K562 (cell line): ENCODE measurements around the gene TLR5. TPM values are rescaled to one million over a fixed set of nuclear protein-coding genes. Genes with fewer than 3 reads are reported as not detected.

Experiments used
- CTBP1 ChIP-seq: fragments of 450-650 bp; IDR thresholded peaks from 2 replicates; pipeline ENCODE4 v1.6.1; 2016; ENCODE audit warnings: borderline replicate concordance
- ESRRA ChIP-seq: fragments of 450-650 bp; IDR thresholded peaks from 2 replicates; pipeline ENCODE4 v1.6.1; 2014; ENCODE audit warnings: low read depth, mild to moderate bottlenecking, moderate library complexity, borderline replicate concordance
- FOXK2 ChIP-seq, 2 experiments: fragments of 450-650 bp; IDR thresholded peaks in 1 of 2; conservative IDR thresholded peaks in 1 of 2; 2 replicates each; pipeline ENCODE4 v1.6.1; 2016; ENCODE audit warnings: low read depth in 2 of 2, mild to moderate bottlenecking in 1 of 2
- HNRNPH1 ChIP-seq: fragments of 200-400 bp; formaldehyde crosslinking; optimal IDR thresholded peaks from 2 replicates; pipeline ENCODE3; 2017; ENCODE audit warnings: low read depth, mild to moderate bottlenecking, low read length, moderate library complexity
- POU5F1 ChIP-seq: fragments of 150-350 bp; IDR thresholded peaks from 2 replicates; pipeline ENCODE4 v1.6.1; 2014; ENCODE audit warnings: borderline replicate concordance, low read length, low read depth, mild to moderate bottlenecking; ENCODE audit not compliant: partially characterized antibody
- SRSF3 ChIP-seq: fragments of 200-400 bp; formaldehyde crosslinking; IDR thresholded peaks from 2 replicates; pipeline ENCODE4 v1.6.1; 2016; ENCODE audit warnings: mild to moderate bottlenecking, low read length, moderate library complexity; ENCODE audit not compliant: insufficient read depth
- TEAD4 ChIP-seq, 2 experiments: sonication (generic) in 1 of 2; formaldehyde crosslinking in 1 of 2; IDR thresholded peaks; 2 replicates each; pipeline versions ENCODE4 v1.6.1 to v1.8.0; 2012 to 2022; ENCODE audit warnings: borderline replicate concordance in 1 of 2, inconsistent platforms in 1 of 2, low read length in 1 of 2, mild to moderate bottlenecking in 1 of 2, missing genetic modification reagents in 1 of 2
- polyA plus RNA-seq, 8 experiments: library from polyadenylated mRNA; depleted of rRNA in 4 of 8; stranded (reverse) in 5 of 8; unstranded in 3 of 8; fragments of >200 nt; fragmentation: Nextera tagmentation in 2 of 8; fragmentation: Illumina TruSeq in 1 of 8; extraction: Ambion mirVana in 2 of 8; extraction: Trizol in 1 of 8; gene quantifications; 2 replicates each; pipeline versions ENCODE4 v1.2.1 to v1.2.3, GENCODE V29; 2011 to 2014; ENCODE audit warnings: inconsistent platforms in 1 of 8, missing spikeins in 1 of 8
- total RNA-seq, 7 experiments: library from RNA; depleted of rRNA in 6 of 7; stranded (reverse); fragments of >200 nt in 6 of 7; fragmentation: Illumina TruSeq in 2 of 7; extraction: Trizol in 2 of 7; gene quantifications; 2 replicates each; pipeline versions ENCODE4 v1.2.1 to v1.2.3, GENCODE V29; 2011 to 2021; ENCODE audit warnings: low replicate concordance in 1 of 7
- TF ChIP-seq, protein P1 (sequence below): fragments of 250-450 bp; sonication (Bioruptor Pico); IDR thresholded peaks from 2 replicates; pipeline ENCODE4 v1.8.0; 2022; ENCODE audit warnings: moderate library complexity, mild to moderate bottlenecking, inconsistent platforms
- TF ChIP-seq, protein P2 (sequence below): fragments of 200-600 bp; sonication (generic); IDR thresholded peaks from one replicate; pipeline ENCODE4 v1.6.1; 2012; ENCODE audit warnings: mild to moderate bottlenecking, low read depth, low read length, inconsistent platforms
- TF ChIP-seq, protein P3 (sequence below): fragments of 450-650 bp; IDR thresholded peaks from 2 replicates; pipeline ENCODE4 v1.6.1; 2016; ENCODE audit warnings: borderline replicate concordance

TLR5 gene
- total and polyA plus RNA-seq, 9 of the 15 experiments (the other 6 are each of a cell fraction or from before 2014, with no cell fraction given) = 0.93 to 7.4 (median 1.9) TPM

DNA sequence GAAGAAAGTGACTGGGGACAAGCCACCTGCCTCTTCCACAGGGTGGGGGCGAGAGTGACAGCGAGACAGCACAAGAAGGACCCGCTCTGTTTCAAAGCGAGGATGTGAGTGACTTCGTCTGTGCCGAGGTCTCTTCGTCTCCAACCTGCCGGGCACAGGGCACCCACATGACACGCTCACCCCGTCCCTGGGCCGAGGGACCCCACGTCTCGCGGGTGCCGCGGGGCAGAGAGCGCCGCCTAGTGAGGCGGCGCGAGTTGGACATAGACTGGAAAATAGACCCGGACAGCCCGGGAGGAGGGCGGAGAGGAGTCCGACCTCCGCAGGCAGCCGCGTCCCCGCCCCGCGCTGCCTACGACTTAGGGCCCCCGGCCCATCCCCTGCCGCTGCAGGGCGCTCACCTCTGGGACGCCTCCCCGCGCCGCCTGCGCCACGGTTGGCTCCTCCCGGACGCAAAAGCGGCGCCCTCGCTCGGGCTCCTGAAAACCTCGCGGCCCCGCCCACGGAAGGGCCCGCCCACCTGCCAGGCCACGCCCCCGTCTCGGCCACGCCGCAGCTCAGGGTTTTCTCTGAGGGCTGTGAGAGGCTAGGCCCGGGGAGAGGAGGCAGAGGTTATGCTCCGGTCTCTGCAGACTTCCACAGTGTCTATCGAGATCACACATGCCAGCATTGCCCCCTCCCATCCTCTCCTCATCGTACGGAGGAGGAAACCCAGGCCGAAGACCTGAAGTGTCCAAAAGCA lies at the start of gene TLR5 (continued):
- TF ChIP-seq SRSF3 = no peak
- TF ChIP-seq, protein P1, sequence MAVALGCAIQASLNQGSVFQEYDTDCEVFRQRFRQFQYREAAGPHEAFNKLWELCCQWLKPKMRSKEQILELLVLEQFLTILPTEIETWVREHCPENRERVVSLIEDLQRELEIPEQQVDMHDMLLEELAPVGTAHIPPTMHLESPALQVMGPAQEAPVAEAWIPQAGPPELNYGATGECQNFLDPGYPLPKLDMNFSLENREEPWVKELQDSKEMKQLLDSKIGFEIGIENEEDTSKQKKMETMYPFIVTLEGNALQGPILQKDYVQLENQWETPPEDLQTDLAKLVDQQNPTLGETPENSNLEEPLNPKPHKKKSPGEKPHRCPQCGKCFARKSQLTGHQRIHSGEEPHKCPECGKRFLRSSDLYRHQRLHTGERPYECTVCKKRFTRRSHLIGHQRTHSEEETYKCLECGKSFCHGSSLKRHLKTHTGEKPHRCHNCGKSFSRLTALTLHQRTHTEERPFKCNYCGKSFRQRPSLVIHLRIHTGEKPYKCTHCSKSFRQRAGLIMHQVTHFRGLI = no peak
- TF ChIP-seq POU5F1 = no peak
- TF ChIP-seq, protein P2, sequence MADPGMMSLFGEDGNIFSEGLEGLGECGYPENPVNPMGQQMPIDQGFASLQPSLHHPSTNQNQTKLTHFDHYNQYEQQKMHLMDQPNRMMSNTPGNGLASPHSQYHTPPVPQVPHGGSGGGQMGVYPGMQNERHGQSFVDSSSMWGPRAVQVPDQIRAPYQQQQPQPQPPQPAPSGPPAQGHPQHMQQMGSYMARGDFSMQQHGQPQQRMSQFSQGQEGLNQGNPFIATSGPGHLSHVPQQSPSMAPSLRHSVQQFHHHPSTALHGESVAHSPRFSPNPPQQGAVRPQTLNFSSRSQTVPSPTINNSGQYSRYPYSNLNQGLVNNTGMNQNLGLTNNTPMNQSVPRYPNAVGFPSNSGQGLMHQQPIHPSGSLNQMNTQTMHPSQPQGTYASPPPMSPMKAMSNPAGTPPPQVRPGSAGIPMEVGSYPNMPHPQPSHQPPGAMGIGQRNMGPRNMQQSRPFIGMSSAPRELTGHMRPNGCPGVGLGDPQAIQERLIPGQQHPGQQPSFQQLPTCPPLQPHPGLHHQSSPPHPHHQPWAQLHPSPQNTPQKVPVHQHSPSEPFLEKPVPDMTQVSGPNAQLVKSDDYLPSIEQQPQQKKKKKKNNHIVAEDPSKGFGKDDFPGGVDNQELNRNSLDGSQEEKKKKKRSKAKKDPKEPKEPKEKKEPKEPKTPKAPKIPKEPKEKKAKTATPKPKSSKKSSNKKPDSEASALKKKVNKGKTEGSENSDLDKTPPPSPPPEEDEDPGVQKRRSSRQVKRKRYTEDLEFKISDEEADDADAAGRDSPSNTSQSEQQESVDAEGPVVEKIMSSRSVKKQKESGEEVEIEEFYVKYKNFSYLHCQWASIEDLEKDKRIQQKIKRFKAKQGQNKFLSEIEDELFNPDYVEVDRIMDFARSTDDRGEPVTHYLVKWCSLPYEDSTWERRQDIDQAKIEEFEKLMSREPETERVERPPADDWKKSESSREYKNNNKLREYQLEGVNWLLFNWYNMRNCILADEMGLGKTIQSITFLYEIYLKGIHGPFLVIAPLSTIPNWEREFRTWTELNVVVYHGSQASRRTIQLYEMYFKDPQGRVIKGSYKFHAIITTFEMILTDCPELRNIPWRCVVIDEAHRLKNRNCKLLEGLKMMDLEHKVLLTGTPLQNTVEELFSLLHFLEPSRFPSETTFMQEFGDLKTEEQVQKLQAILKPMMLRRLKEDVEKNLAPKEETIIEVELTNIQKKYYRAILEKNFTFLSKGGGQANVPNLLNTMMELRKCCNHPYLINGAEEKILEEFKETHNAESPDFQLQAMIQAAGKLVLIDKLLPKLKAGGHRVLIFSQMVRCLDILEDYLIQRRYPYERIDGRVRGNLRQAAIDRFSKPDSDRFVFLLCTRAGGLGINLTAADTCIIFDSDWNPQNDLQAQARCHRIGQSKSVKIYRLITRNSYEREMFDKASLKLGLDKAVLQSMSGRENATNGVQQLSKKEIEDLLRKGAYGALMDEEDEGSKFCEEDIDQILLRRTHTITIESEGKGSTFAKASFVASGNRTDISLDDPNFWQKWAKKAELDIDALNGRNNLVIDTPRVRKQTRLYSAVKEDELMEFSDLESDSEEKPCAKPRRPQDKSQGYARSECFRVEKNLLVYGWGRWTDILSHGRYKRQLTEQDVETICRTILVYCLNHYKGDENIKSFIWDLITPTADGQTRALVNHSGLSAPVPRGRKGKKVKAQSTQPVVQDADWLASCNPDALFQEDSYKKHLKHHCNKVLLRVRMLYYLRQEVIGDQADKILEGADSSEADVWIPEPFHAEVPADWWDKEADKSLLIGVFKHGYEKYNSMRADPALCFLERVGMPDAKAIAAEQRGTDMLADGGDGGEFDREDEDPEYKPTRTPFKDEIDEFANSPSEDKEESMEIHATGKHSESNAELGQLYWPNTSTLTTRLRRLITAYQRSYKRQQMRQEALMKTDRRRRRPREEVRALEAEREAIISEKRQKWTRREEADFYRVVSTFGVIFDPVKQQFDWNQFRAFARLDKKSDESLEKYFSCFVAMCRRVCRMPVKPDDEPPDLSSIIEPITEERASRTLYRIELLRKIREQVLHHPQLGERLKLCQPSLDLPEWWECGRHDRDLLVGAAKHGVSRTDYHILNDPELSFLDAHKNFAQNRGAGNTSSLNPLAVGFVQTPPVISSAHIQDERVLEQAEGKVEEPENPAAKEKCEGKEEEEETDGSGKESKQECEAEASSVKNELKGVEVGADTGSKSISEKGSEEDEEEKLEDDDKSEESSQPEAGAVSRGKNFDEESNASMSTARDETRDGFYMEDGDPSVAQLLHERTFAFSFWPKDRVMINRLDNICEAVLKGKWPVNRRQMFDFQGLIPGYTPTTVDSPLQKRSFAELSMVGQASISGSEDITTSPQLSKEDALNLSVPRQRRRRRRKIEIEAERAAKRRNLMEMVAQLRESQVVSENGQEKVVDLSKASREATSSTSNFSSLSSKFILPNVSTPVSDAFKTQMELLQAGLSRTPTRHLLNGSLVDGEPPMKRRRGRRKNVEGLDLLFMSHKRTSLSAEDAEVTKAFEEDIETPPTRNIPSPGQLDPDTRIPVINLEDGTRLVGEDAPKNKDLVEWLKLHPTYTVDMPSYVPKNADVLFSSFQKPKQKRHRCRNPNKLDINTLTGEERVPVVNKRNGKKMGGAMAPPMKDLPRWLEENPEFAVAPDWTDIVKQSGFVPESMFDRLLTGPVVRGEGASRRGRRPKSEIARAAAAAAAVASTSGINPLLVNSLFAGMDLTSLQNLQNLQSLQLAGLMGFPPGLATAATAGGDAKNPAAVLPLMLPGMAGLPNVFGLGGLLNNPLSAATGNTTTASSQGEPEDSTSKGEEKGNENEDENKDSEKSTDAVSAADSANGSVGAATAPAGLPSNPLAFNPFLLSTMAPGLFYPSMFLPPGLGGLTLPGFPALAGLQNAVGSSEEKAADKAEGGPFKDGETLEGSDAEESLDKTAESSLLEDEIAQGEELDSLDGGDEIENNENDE = no peak
- peak; percentile 60 for TF ChIP-seq ESRRA
- no peak for TF ChIP-seq HNRNPH1
- peak; percentile 90 for TF ChIP-seq CTBP1
- TF ChIP-seq FOXK2 (conservative IDR thresholded peaks at IDR 0.05 in 1 of 2, IDR thresholded peaks at IDR 0.05 in 1 of 2; ENCODE audit: low read depth in 2 of 2) = no peak
- TF ChIP-seq, protein P3, sequence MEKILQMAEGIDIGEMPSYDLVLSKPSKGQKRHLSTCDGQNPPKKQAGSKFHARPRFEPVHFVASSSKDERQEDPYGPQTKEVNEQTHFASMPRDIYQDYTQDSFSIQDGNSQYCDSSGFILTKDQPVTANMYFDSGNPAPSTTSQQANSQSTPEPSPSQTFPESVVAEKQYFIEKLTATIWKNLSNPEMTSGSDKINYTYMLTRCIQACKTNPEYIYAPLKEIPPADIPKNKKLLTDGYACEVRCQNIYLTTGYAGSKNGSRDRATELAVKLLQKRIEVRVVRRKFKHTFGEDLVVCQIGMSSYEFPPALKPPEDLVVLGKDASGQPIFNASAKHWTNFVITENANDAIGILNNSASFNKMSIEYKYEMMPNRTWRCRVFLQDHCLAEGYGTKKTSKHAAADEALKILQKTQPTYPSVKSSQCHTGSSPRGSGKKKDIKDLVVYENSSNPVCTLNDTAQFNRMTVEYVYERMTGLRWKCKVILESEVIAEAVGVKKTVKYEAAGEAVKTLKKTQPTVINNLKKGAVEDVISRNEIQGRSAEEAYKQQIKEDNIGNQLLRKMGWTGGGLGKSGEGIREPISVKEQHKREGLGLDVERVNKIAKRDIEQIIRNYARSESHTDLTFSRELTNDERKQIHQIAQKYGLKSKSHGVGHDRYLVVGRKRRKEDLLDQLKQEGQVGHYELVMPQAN = no peak
- no peak for TF ChIP-seq TEAD4 (IDR thresholded peaks at IDR 0.05; ENCODE audit: low read length)
- peak; percentile 99 for TF ChIP-seq TEAD4 (CRISPR knock-in tag; IDR thresholded peaks at IDR 0.05; ENCODE audit: borderline replicate concordance)
